ENCODE measurements around the gene KIF5C.

KIF5C gene

GRCh38 chr2:149040451-149040850 is 165.4 kb downstream of the KIF5C start (continued):
- TF ChIP-seq ZNF514 (tag by site-specific recombination; IDR thresholded peaks at IDR 0.05) = no peak

DNA sequence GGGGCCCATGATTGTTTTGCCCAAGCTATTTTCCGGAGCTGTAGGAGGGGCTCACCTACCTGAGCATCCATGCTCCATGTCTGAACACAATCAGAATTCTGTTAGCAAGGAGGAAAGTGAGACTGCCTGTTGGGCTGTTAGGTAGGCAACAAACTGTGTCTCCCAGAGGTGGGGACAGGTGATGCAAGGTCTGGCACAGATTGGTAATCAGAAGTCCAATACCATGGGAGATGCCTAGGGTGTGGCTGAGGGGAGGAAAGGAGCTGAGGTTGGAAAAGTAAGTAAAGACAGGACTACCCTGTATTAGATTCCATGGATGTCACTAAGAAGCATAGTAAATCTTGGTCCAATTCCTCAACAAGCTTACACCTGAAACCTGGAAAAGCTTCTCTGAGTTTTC is 166.5 kb downstream of the KIF5C start:
- ChIA-PET CTCF (interaction anchor here (0.6 to 5.1 kb wide), 6 partner anchors 9 to 387 kb away, joined by 3 to 31 read pairs (median 4); no protein-coding TSS in a partner anchor), POLR2A (interaction anchor here (0.6 to 0.7 kb wide), 3 partner anchors 24 to 37 kb away, joined by 3 to 4 read pairs (median 3); no protein-coding TSS in a partner anchor)
- Histone ChIP-seq H3K4me3 (ENCODE audit: low read depth, low read length) (no peak overlapping the region), H3K4me1 (ENCODE audit: control insufficient read depth, insufficient read depth, low read length) (no peaks in the 10 kb centered on the region), H3K9me3 (ENCODE audit: control insufficient read depth, insufficient read depth, low read depth, low read length) (no peaks in the 10 kb centered on the region), H3K27ac (ENCODE audit: extremely low read depth, low read depth, low read length) (no peak overlapping the region), H3K36me3 (ENCODE audit: control insufficient read depth in 2 of 2, insufficient read depth in 1 of 2, low read length in 2 of 2) (no peaks in the 10 kb centered on the region)
- TF ChIP-seq HOXD13 (CRISPR knock-in tag; IDR thresholded peaks at IDR 0.05; ENCODE audit: borderline replicate concordance) (no peak), ZNF837 (tag by site-specific recombination; IDR thresholded peaks at IDR 0.05) (no peak), ZNF624 (tag by site-specific recombination; IDR thresholded peaks at IDR 0.05) (no peak), ZNF157 (tag by site-specific recombination; IDR thresholded peaks at IDR 0.05) (no peak), ZIC2 (tag by site-specific recombination; IDR thresholded peaks at IDR 0.05) (no peak), ZNF626 (tag by site-specific recombination; IDR thresholded peaks at IDR 0.05) (no peak), BCL11A (tag by site-specific recombination; IDR thresholded peaks at IDR 0.05; ENCODE audit: low read depth) (no peak), ZNF280D (tag by site-specific recombination; IDR thresholded peaks at IDR 0.05) (no peak), GLIS1 (tag by site-specific recombination; IDR thresholded peaks at IDR 0.05) (no peak), PRDM10 (tag by site-specific recombination; IDR thresholded peaks at IDR 0.05) (no peak; the same call in 1 of the 2 replicates), ZNF239 (tag by site-specific recombination; IDR thresholded peaks at IDR 0.05) (no peak), IKZF3 (tag by site-specific recombination; IDR thresholded peaks at IDR 0.05) (no peak), WT1 (tag by site-specific recombination; IDR thresholded peaks at IDR 0.05) (no peak), SALL2 (tag by site-specific recombination; IDR thresholded peaks at IDR 0.05; ENCODE audit: borderline replicate concordance) (no peak)
- TF ChIP-seq, protein P1, sequence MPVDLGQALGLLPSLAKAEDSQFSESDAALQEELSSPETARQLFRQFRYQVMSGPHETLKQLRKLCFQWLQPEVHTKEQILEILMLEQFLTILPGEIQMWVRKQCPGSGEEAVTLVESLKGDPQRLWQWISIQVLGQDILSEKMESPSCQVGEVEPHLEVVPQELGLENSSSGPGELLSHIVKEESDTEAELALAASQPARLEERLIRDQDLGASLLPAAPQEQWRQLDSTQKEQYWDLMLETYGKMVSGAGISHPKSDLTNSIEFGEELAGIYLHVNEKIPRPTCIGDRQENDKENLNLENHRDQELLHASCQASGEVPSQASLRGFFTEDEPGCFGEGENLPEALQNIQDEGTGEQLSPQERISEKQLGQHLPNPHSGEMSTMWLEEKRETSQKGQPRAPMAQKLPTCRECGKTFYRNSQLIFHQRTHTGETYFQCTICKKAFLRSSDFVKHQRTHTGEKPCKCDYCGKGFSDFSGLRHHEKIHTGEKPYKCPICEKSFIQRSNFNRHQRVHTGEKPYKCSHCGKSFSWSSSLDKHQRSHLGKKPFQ (tag by site-specific recombination; IDR thresholded peaks at IDR 0.05) = no peak
- TF ChIP-seq, protein P2, sequence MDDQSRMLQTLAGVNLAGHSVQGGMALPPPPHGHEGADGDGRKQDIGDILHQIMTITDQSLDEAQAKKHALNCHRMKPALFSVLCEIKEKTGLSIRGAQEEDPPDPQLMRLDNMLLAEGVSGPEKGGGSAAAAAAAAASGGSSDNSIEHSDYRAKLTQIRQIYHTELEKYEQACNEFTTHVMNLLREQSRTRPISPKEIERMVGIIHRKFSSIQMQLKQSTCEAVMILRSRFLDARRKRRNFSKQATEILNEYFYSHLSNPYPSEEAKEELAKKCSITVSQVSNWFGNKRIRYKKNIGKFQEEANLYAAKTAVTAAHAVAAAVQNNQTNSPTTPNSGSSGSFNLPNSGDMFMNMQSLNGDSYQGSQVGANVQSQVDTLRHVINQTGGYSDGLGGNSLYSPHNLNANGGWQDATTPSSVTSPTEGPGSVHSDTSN (CRISPR knock-in tag; IDR thresholded peaks at IDR 0.05) = no peak
- TF ChIP-seq, protein P3, sequence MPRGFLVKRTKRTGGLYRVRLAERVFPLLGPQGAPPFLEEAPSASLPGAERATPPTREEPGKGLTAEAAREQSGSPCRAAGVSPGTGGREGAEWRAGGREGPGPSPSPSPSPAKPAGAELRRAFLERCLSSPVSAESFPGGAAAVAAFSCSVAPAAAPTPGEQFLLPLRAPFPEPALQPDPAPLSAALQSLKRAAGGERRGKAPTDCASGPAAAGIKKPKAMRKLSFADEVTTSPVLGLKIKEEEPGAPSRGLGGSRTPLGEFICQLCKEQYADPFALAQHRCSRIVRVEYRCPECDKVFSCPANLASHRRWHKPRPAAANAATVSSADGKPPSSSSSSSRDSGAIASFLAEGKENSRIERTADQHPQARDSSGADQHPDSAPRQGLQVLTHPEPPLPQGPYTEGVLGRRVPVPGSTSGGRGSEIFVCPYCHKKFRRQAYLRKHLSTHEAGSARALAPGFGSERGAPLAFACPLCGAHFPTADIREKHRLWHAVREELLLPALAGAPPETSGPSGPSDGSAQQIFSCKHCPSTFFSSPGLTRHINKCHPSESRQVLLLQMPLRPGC (tag by site-specific recombination; IDR thresholded peaks at IDR 0.05) = no peak
